C4-2B (cell line): ENCODE measurements around the gene CDK7.

Experiments
- H3K27ac ChIP-seq: fragments of 450-650 bp; 2 replicates; pipeline ENCODE4 v1.5.1; 2017
- CTCF ChIP-seq: fragments of 450-650 bp; conservative IDR thresholded peaks from 2 replicates; pipeline ENCODE4 v1.5.1; 2017; ENCODE audit warnings: mild to moderate bottlenecking
- ZFX ChIP-seq: fragments of 450-650 bp; IDR thresholded peaks from 2 replicates; pipeline ENCODE4 v1.6.1; 2017

The CDK7 gene

GRCh38 chr5:69313428-69313827 is 78.7 kb downstream of the CDK7 start:
- no peak overlapping the region for H3K27ac ChIP-seq
- TF ChIP-seq CTCF (no peak), ZFX (no peak)

- H3K27ac ChIP-seq, result no peak overlapping the region
- no peak for TF ChIP-seq CTCF
- no peak for TF ChIP-seq ZFX
Measured at GRCh38 chr5:69315972-69316371, 81.3 kb downstream of the CDK7 start.

- no peak overlapping the region for H3K27ac ChIP-seq
- TF ChIP-seq CTCF (no peak), ZFX (no peak)
Measured at GRCh38 chr5:69317391-69317790, 82.7 kb downstream of the CDK7 start.

GRCh38 chr5:69326365-69326764 is 91.7 kb downstream of the CDK7 start:
- H3K27ac ChIP-seq, result no peak overlapping the region
- TF ChIP-seq ZFX, result no peak
- TF ChIP-seq CTCF, result no peak
